Lung microvascular endothelial cell (primary cell): ENCODE data around the gene OLIG2. TPM values are rescaled to one million over a fixed set of nuclear protein-coding genes. Genes with fewer than 3 reads are reported as not detected.

Experiments
- DNase-seq, 2 donors: peaks; one replicate each; pipeline versions ENCODE4 v3.0.0 to v3.0.0-alpha.2; 2010; ENCODE audit warnings: low read depth in 2 of 2
- total RNA-seq: library from RNA; depleted of rRNA; stranded (reverse); fragments of >200 nt; gene quantifications from 2 replicates; pipeline ENCODE4 v1.2.1, GENCODE V29; 2014

Gene OLIG2
- total RNA-seq, 1 donor from 2014 or later, result not detected

GRCh38 chr21:33063907-33064622 lies 38.3 kb downstream of the OLIG2 start:
- DNase-seq, result no peak

GRCh38 chr21:33064623-33065390 lies 39.1 kb downstream of the OLIG2 start:
- no peak for DNase-seq

GRCh38 chr21:33067043-33067442 lies 41.3 kb downstream of the OLIG2 start:
- DNase-seq, result no peak

GRCh38 chr21:33067457-33067856 lies 41.7 kb downstream of the OLIG2 start:
- no peak for DNase-seq

GRCh38 chr21:33069243-33069642 lies 43.5 kb downstream of the OLIG2 start:
- DNase-seq, result no peak

- DNase-seq, result no peak
Observed at GRCh38 chr21:33069645-33069993, 43.9 kb downstream of the OLIG2 start.

- DNase-seq, result peak; percentile 22 to 39
Observed at GRCh38 chr21:33069994-33070743, 44.4 kb downstream of the OLIG2 start, which contains the start of gene OLIG1. Gene OLIG1, plus strand, starts transcription at chr21:33070141. Its CDS starts 106 bp downstream, at chr21:33070247.

- no peak for DNase-seq
Observed at GRCh38 chr21:33070744-33070997, 44.9 kb downstream of the OLIG2 start.

- no peak for DNase-seq
Observed at GRCh38 chr21:33070998-33071769, 45.4 kb downstream of the OLIG2 start.

- DNase-seq, result peak in 1 of 2 donors; percentile 17
Observed at GRCh38 chr21:33071770-33072306, 46.1 kb downstream of the OLIG2 start.

- DNase-seq, result no peak
Observed at GRCh38 chr21:33073636-33074035, 47.9 kb downstream of the OLIG2 start.

- no peak for DNase-seq
Observed at GRCh38 chr21:33075128-33075527, 49.4 kb downstream of the OLIG2 start.

GRCh38 chr21:33075596-33076195 lies 50.0 kb downstream of the OLIG2 start:
- DNase-seq, result no peak

- no peak for DNase-seq
Observed at GRCh38 chr21:33076600-33077329, 51.0 kb downstream of the OLIG2 start.

Other genes starting within 250 kb of the OLIG2 start
- gene OLIG1, start 44.2 kb downstream of the OLIG2 start, total RNA-seq, result not detected in 2 replicates
- 5.4 and 8.1 TPM in 2 replicates for gene IFNAR2, start 204.0 kb downstream of the OLIG2 start, total RNA-seq
- 34.0 and 46.4 TPM in 2 replicates for gene IL10RB, start 240.4 kb downstream of the OLIG2 start, total RNA-seq